Fibroblast of lung (primary cell): ENCODE data around the gene MICU1. TPM values are rescaled to one million over a fixed set of nuclear protein-coding genes. Genes with fewer than 3 reads are reported as not detected.

Experiments used
- DNase-seq, 2 donors: peaks; one replicate each; pipeline versions ENCODE4 v3.0.0 to v3.0.0-alpha.2; 2010; ENCODE audit warnings: low read depth in 2 of 2
- H2AFZ ChIP-seq: 2 replicates; pipeline ENCODE4 v1.5.1; 2012; ENCODE audit warnings: low read length, control low read depth, inconsistent platforms
- H3K27ac ChIP-seq: 2 replicates; pipeline ENCODE4 v1.5.1; 2011; ENCODE audit warnings: low read length, control low read depth; ENCODE audit not compliant: insufficient read depth
- H3K27me3 ChIP-seq: 2 replicates; pipeline ENCODE4 v1.5.1; 2011; ENCODE audit warnings: mild to moderate bottlenecking, low read length; ENCODE audit not compliant: control insufficient read depth, insufficient read depth
- H3K36me3 ChIP-seq: 2 replicates; pipeline ENCODE4 v1.5.1; 2011; ENCODE audit warnings: low read length; ENCODE audit not compliant: control insufficient read depth, insufficient read depth
- H3K4me1 ChIP-seq: 2 replicates; pipeline ENCODE4 v1.5.1; 2011; ENCODE audit warnings: low read length; ENCODE audit not compliant: control insufficient read depth, insufficient read depth; ENCODE audit errors: extremely low read depth
- H3K4me2 ChIP-seq: 2 replicates; pipeline ENCODE4 v1.5.1; 2011; ENCODE audit warnings: low read length, control low read depth; ENCODE audit not compliant: insufficient read depth; ENCODE audit errors: extremely low read depth
- H3K4me3 ChIP-seq, 4 experiments: fragments of 200-600 bp in 1 of 4; sonication (generic) in 1 of 4; replicated peaks in 1 of 4; 2 replicates each; pipeline ENCODE4 v1.5.1; 2011 to 2016; ENCODE audit warnings: low read length in 4 of 4, low read depth in 3 of 4, mild to moderate bottlenecking in 3 of 4, control low read depth in 2 of 4, inconsistent platforms in 1 of 4, mixed read lengths in 1 of 4; ENCODE audit not compliant: insufficient read depth in 1 of 4; ENCODE audit errors: control extremely low read depth in 1 of 4
- H3K79me2 ChIP-seq: 2 replicates; pipeline ENCODE4 v1.5.1; 2012; ENCODE audit warnings: mild to moderate bottlenecking, low read length, inconsistent platforms; ENCODE audit not compliant: control insufficient read depth, insufficient read depth
- H3K9ac ChIP-seq: 2 replicates; pipeline ENCODE4 v1.5.1; 2011; ENCODE audit warnings: mild to moderate bottlenecking, low read length, control low read depth; ENCODE audit not compliant: insufficient read depth
- H3K9me3 ChIP-seq: 2 replicates; pipeline ENCODE4 v1.5.1; 2012; ENCODE audit warnings: low read depth, low read length; ENCODE audit not compliant: control insufficient read depth, insufficient read depth
- H4K20me1 ChIP-seq: 2 replicates; pipeline ENCODE4 v1.5.1; 2011; ENCODE audit warnings: low read length; ENCODE audit not compliant: control insufficient read depth, insufficient read depth; ENCODE audit errors: extremely low read depth
- CTCF ChIP-seq, 2 donors: IDR thresholded peaks in 1 of 2; conservative IDR thresholded peaks in 1 of 2; 1 replicate in 1 of 2; 2 replicates in 1 of 2; pipeline ENCODE4 v1.5.1; 2011 to 2012; ENCODE audit warnings: low read length in 2 of 2, control low read depth in 1 of 2, inconsistent platforms in 1 of 2, low read depth in 1 of 2, mild to moderate bottlenecking in 1 of 2
- EZH2 ChIP-seq: IDR thresholded peaks from 2 replicates; pipeline ENCODE4 v1.5.1; 2012; ENCODE audit warnings: low read length, control low read depth, mild to moderate bottlenecking; ENCODE audit errors: missing control alignments
- polyA plus RNA-seq, 2 donors: library from polyadenylated mRNA; depleted of rRNA in 1 of 2; stranded (reverse) in 1 of 2; unstranded in 1 of 2; fragments of >200 nt; gene quantifications; 2 replicates each; pipeline ENCODE4 v1.2.1, GENCODE V29; 2011 to 2012; ENCODE audit warnings: missing spikeins in 1 of 2
- total RNA-seq: library from RNA; depleted of rRNA; stranded (reverse); fragments of >200 nt; gene quantifications from 2 replicates; pipeline ENCODE4 v1.2.1, GENCODE V29; 2014

Gene MICU1
- total and polyA plus RNA-seq, 2 donors (not counting 1 experiment from before 2014, with no cell fraction given), result 83.2 to 83.3 TPM

- no peaks in the 10 kb centered on the region for H3K79me2 ChIP-seq
- no peaks in the 10 kb centered on the region for H3K4me1 ChIP-seq
- H3K27ac ChIP-seq, result no peak overlapping the region
- no peaks in the 10 kb centered on the region for H3K27me3 ChIP-seq
- H3K9me3 ChIP-seq, result no peaks in the 10 kb centered on the region
- DNase-seq, result peak in 1 of 2 donors; percentile 5
- TF ChIP-seq CTCF (conservative IDR thresholded peaks at IDR 0.05 in 1 of 2, IDR thresholded peaks at IDR 0.05 in 1 of 2; ENCODE audit: low read depth in 1 of 2, low read length in 2 of 2), result no peak
- no peak for TF ChIP-seq EZH2
- H3K4me3 ChIP-seq, result no peak overlapping the region
- no peaks in the 10 kb centered on the region for H3K36me3 ChIP-seq
- no peaks in the 10 kb centered on the region for H4K20me1 ChIP-seq
- no peak overlapping the region for H3K4me2 ChIP-seq
- H2AFZ ChIP-seq, result no peak overlapping the region
- no peak overlapping the region for H3K9ac ChIP-seq
Measured at GRCh38 chr10:72487116-72487515, 138.8 kb downstream of the MICU1 start.

- no peaks in the 10 kb centered on the region for H3K36me3 ChIP-seq
- H3K27ac ChIP-seq, result no peak overlapping the region
- no peak overlapping the region for H3K9ac ChIP-seq
- H4K20me1 ChIP-seq, result no peaks in the 10 kb centered on the region
- no peaks in the 10 kb centered on the region for H3K79me2 ChIP-seq
- H3K4me1 ChIP-seq, result no peaks in the 10 kb centered on the region
- no peak for DNase-seq
- H3K4me3 ChIP-seq, result no peak overlapping the region
- TF ChIP-seq CTCF (conservative IDR thresholded peaks at IDR 0.05 in 1 of 2, IDR thresholded peaks at IDR 0.05 in 1 of 2; ENCODE audit: low read depth in 1 of 2, low read length in 2 of 2), result no peak
- no peak for TF ChIP-seq EZH2
- H3K9me3 ChIP-seq, result no peaks in the 10 kb centered on the region
- H2AFZ ChIP-seq, result no peak overlapping the region
- no peak overlapping the region for H3K4me2 ChIP-seq
- no peaks in the 10 kb centered on the region for H3K27me3 ChIP-seq
Measured at GRCh38 chr10:72485701-72486100, 140.2 kb downstream of the MICU1 start.

GRCh38 chr10:72484521-72484920, 141.4 kb downstream of the MICU1 start:
- DNase-seq, result no peak
- no peak overlapping the region for H3K4me3 ChIP-seq
- no peaks in the 10 kb centered on the region for H3K36me3 ChIP-seq
- no peaks in the 10 kb centered on the region for H3K9me3 ChIP-seq
- no peak for TF ChIP-seq EZH2
- no peak overlapping the region for H3K4me2 ChIP-seq
- no peak overlapping the region for H3K9ac ChIP-seq
- H3K79me2 ChIP-seq, result no peaks in the 10 kb centered on the region
- no peaks in the 10 kb centered on the region for H4K20me1 ChIP-seq
- no peak overlapping the region for H2AFZ ChIP-seq
- no peaks in the 10 kb centered on the region for H3K27me3 ChIP-seq
- H3K27ac ChIP-seq, result no peak overlapping the region
- no peaks in the 10 kb centered on the region for H3K4me1 ChIP-seq
